Smooth muscle cell (in vitro differentiated cells): ENCODE data around the gene KLF5. TPM values are rescaled to one million over a fixed set of nuclear protein-coding genes. Genes with fewer than 3 reads are reported as not detected.

Experiments used
- DNase-seq: peaks from one replicate; lab custom pipeline; 2025; ENCODE audit not compliant: unreplicated experiment; lab: John Stamatoyannopoulos, UW
- H2AFZ ChIP-seq: fragments of 200-600 bp; sonication (generic); 2 replicates; pipeline ENCODE4 v1.6.0; 2016; ENCODE audit warnings: antibody characterized with exemption, low read depth, mild to moderate bottlenecking
- H3F3A ChIP-seq: fragments of 200-600 bp; sonication (generic); 2 replicates; pipeline ENCODE4 v1.6.0; 2017; ENCODE audit warnings: antibody characterized with exemption, low read depth
- H3K27ac ChIP-seq: fragments of 200-600 bp; sonication (generic); 2 replicates; pipeline ENCODE4 v1.5.1; 2016; ENCODE audit warnings: low read depth, mild to moderate bottlenecking
- H3K27me3 ChIP-seq: fragments of 200-600 bp; sonication (generic); 2 replicates; pipeline ENCODE4 v1.6.1; 2016; ENCODE audit warnings: low read depth, mild to moderate bottlenecking
- H3K36me3 ChIP-seq: fragments of 200-600 bp; sonication (generic); 2 replicates; pipeline ENCODE4 v1.5.1; 2016; ENCODE audit warnings: low read depth
- H3K4me1 ChIP-seq: fragments of 200-600 bp; sonication (generic); 2 replicates; pipeline ENCODE4 v1.5.1; 2016; ENCODE audit warnings: low read depth
- H3K4me2 ChIP-seq: fragments of 200-600 bp; sonication (generic); 2 replicates; pipeline ENCODE4 v1.6.0; 2016; ENCODE audit warnings: mild to moderate bottlenecking
- H3K4me3 ChIP-seq: fragments of 200-600 bp; sonication (generic); 2 replicates; pipeline ENCODE4 v1.5.1; 2016; ENCODE audit warnings: mild to moderate bottlenecking
- H3K79me2 ChIP-seq: fragments of 200-600 bp; sonication (generic); 2 replicates; pipeline ENCODE4 v1.6.0; 2016; ENCODE audit warnings: low read depth, mild to moderate bottlenecking
- H3K9ac ChIP-seq: fragments of 200-600 bp; sonication (generic); 2 replicates; pipeline ENCODE4 v1.6.0; 2016; ENCODE audit warnings: low read depth
- H3K9me3 ChIP-seq: fragments of 200-600 bp; sonication (generic); replicated peaks from 2 replicates; pipeline ENCODE4 v1.5.1; 2016; ENCODE audit warnings: low read depth
- H4K20me1 ChIP-seq: fragments of 200-600 bp; sonication (generic); 2 replicates; pipeline ENCODE4 v1.6.0; 2016; ENCODE audit warnings: low read depth
- WGBS: methylation state at CpG from one replicate; pipeline ENCODE4 v1.1.7; 2016; ENCODE audit warnings: low lambda C conversion rate; 5-methylcytosine and 5-hydroxymethylcytosine counted together
- polyA plus RNA-seq: library from polyadenylated mRNA; unstranded; fragments of >200 nt; fragmentation: Nextera tagmentation; extraction: Ambion mirVana; gene quantifications from 2 replicates; pipeline ENCODE4 v1.2.1, GENCODE V29; 2016
- total RNA-seq: library from RNA; depleted of rRNA; stranded (reverse); fragments of >200 nt; gene quantifications from 2 replicates; pipeline ENCODE4 v1.2.3, GENCODE V29; 2014
- TF ChIP-seq, protein P1 (sequence below): fragments of 200-600 bp; sonication (generic); IDR thresholded peaks from 2 replicates; pipeline ENCODE4 v1.5.1; 2017; ENCODE audit warnings: borderline replicate concordance, mild to moderate bottlenecking, antibody characterized with exemption; ENCODE audit not compliant: insufficient read depth, poor library complexity, severe bottlenecking

Gene KLF5
- total and polyA plus RNA-seq, 2 experiments from 2014 or later: 9.7 to 30.0 TPM

DNA sequence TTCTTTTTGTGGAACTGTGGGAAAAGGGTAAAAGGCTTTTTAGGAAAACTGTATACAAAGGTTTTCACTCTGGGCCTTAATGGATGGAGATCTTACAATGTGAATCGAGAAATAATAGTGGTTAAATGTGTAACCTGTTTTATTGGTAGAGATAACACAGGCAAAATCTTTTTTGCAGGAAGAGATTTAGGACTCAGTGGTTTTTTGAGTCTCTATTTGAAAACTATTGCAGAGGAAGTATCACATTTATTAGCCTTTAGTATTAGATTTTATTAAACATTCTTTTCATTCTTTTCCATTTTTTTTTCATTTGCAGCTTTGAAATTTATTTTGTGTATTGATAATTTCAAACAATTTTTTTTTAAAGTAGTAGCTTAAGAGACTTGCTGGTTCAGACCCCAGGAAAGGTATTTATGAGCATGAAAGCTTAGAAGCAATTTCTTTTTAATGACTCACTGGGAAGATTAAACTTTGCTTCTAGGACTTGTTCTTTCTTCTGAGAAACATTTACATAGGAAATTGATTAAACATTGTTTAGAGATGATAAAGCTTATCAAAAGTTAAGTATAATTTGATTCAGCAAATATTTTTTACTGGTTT, 10.5 kb downstream of the KLF5 start:
- peak overlapping the region; percentile 62 for H3K27ac ChIP-seq
- H3K4me2 ChIP-seq: peak overlapping the region; percentile 59
- H3K9me3 ChIP-seq: no peaks in the 10 kb centered on the region
- no peaks in the 10 kb centered on the region for H3K27me3 ChIP-seq
- peaks cover 15% of the 10 kb centered on the region for H3K79me2 ChIP-seq
- peaks cover 7% of the 10 kb centered on the region for H4K20me1 ChIP-seq
- 63% methylated on average over 1 of the region's 1 CpG for WGBS
- no peak overlapping the region for H3K9ac ChIP-seq
- TF ChIP-seq, protein P1, sequence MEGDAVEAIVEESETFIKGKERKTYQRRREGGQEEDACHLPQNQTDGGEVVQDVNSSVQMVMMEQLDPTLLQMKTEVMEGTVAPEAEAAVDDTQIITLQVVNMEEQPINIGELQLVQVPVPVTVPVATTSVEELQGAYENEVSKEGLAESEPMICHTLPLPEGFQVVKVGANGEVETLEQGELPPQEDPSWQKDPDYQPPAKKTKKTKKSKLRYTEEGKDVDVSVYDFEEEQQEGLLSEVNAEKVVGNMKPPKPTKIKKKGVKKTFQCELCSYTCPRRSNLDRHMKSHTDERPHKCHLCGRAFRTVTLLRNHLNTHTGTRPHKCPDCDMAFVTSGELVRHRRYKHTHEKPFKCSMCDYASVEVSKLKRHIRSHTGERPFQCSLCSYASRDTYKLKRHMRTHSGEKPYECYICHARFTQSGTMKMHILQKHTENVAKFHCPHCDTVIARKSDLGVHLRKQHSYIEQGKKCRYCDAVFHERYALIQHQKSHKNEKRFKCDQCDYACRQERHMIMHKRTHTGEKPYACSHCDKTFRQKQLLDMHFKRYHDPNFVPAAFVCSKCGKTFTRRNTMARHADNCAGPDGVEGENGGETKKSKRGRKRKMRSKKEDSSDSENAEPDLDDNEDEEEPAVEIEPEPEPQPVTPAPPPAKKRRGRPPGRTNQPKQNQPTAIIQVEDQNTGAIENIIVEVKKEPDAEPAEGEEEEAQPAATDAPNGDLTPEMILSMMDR: no peak
- peak overlapping the region; percentile 2 for H3K4me3 ChIP-seq
- H2AFZ ChIP-seq: no peak overlapping the region
- peaks cover 11% of the 10 kb centered on the region for H3K4me1 ChIP-seq
- H3K36me3 ChIP-seq: peaks cover 2% of the 10 kb centered on the region
- no peak for DNase-seq
- H3F3A ChIP-seq: peaks cover 2% of the 10 kb centered on the region

DNA sequence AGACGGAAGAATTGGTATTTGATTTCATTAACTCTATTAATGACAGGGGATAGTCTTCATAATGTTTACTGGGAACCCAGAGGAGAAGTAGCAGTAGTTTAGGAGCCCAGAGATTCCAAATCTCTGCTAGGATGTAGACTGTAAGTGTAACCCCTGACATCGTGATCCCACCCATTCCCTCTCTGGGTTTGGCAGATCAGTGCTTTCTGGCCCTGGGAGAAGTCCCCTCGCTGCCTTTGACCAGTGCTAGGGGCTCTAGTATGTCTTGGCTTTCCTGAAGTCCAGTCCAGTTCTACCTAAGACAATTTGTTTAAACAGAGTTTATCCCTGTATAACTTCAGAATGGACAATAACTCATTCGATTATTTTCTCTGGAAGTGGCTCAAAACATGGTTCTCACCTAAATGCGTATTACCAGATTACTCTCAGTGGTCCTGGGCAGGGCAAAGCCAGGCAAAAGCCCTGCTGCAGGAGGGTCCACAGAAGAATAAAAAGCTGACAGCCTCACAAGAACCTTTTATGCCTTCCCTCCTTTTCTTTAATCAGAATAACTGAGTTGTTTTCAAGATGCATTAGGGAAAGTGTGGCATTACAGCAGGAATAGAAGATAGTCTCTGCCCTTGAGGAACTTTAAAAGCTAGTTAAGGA, 11.8 kb downstream of the KLF5 start:
- Histone ChIP-seq H3K79me2 (peaks cover 12% of the 10 kb centered on the region), H4K20me1 (peaks cover 3% of the 10 kb centered on the region), H3K9me3 (no peaks in the 10 kb centered on the region), H2AFZ (no peak overlapping the region), H3K4me1 (peaks cover 11% of the 10 kb centered on the region), H3F3A (no peaks in the 10 kb centered on the region), H3K9ac (no peak overlapping the region), H3K36me3 (peaks cover 2% of the 10 kb centered on the region), H3K4me3 (no peak overlapping the region), H3K27ac (no peak overlapping the region), H3K27me3 (no peaks in the 10 kb centered on the region), H3K4me2 (no peak overlapping the region)
- no peak for DNase-seq
- 95% methylated on average over 5 of the region's 5 CpGs for WGBS
- TF ChIP-seq, protein P1: no peak

DNA sequence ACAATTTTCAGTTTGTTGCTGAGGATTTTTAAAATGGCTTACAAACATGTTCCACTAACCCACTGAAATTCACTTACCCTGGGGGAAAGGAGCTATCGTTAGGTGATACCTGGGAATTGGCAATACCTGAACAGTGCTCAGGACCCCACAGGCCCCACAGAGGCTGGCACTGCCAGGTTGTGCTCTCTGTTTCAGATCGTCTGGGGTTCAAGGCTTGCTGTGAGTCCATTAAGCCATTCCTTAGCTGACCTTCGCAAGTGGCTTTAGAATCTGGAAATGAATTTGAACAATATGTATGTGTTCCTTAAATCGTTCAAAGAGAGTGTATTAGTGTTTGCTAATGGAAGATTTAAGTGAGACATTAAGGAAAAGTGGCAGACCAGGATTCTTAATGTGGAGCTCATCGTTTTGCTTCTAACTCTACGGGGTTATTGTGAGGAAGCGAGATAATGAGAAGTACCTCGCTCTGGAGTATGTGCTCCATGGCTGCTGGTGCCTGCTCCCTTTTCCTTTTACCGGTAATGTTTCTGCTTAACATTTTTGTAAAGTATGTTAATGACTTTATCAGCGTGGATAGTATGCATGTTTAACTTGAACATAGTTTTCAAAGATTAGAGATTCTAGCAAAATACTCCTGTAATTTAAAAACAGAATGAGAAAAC, 13.6 kb downstream of the KLF5 start:
- peaks cover 12% of the 10 kb centered on the region for H3K79me2 ChIP-seq
- H3K4me1 ChIP-seq: peaks cover 11% of the 10 kb centered on the region
- no peaks in the 10 kb centered on the region for H3K27me3 ChIP-seq
- H3K9ac ChIP-seq: no peak overlapping the region
- H4K20me1 ChIP-seq: no peaks in the 10 kb centered on the region
- no peak overlapping the region for H3K4me3 ChIP-seq
- peaks cover 2% of the 10 kb centered on the region for H3K36me3 ChIP-seq
- H3F3A ChIP-seq: no peaks in the 10 kb centered on the region
- DNase-seq: no peak
- H3K9me3 ChIP-seq: no peaks in the 10 kb centered on the region
- WGBS: 50% methylated on average over 10 of the region's 10 CpGs
- peak overlapping the region; percentile 4 for H2AFZ ChIP-seq
- H3K27ac ChIP-seq: peak overlapping the region; percentile 51
- TF ChIP-seq, protein P1: no peak
- peak overlapping the region; percentile 20 for H3K4me2 ChIP-seq
